Forelimb muscle (tissue), 1 donor: Measurements from ENCODE around the gene GRID1. TPM values are rescaled to one million over a fixed set of nuclear protein-coding genes. Genes with fewer than 3 reads are reported as not detected.
"Not testable (repeated sequence)": the region's sequence is repeated elsewhere in the genome, so short reads cannot be mapped to it uniquely, and the experiment has no call there.

Experiments used
- DNase-seq: peaks from one replicate; pipeline ENCODE4 v3.0.0-alpha.2; 2013; ENCODE audit warnings: low read depth
- polyA plus RNA-seq: library from polyadenylated mRNA; unstranded; fragments of 120-200 nt; gene quantifications from one replicate; pipeline ENCODE4 v1.2.1, GENCODE V29; 2013; ENCODE audit not compliant: insufficient read length

Gene GRID1
- polyA plus RNA-seq, 1 donor: 3.8 TPM

DNA sequence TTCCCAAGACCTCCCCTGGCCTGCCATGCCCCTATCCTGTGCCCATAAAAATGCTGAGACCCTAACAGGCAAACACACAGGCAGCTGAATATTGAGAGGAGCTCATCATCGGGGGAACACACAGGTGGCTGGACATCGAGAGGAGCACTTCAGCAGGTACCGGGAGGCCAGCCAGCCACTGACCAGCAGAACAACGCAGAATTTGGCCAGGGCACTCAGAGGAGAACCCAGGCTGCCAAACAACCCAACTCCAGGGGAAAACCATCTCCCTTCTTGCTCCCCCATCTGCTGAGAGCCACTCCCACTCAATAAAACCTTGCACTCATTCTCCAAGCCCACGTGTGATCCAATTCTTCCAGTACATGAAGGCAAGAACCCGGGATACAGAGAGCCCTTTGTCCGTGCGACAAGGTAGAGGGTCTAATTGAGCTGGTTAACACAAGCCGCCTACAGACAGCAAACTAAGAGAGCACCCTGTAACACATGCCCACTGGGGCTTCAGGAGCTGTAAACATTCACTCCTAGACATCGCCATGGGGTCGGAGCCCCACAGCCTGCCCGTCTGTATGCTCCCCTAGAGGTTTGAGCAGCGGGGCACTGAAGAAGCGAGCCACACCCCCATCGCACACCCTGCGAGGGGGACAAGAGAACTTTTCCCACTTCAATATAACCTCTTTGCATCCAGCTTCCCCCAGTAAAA, 258.8 kb downstream of the GRID1 start:
- not testable (repeated sequence) for DNase-seq

DNA sequence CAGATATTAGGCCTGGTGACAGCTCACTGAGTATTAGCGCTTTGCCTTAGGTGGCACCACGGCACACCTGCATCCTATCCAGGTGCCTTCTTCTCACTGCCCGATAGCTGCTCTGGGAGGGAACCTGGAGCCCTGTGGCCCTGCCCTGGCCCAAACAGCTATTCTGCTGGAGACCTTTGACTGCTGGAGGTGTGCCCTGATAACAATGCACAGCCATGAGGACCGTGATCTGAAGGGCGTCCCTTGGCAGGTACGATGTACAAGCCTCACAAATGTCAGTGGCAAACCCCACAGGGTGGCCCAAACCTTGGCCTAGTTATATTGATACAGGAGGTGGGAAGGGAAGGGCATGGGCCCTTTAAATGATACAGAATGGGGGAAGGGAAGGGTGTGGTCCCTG, 259.5 kb downstream of the GRID1 start:
- DNase-seq: no peak

DNA sequence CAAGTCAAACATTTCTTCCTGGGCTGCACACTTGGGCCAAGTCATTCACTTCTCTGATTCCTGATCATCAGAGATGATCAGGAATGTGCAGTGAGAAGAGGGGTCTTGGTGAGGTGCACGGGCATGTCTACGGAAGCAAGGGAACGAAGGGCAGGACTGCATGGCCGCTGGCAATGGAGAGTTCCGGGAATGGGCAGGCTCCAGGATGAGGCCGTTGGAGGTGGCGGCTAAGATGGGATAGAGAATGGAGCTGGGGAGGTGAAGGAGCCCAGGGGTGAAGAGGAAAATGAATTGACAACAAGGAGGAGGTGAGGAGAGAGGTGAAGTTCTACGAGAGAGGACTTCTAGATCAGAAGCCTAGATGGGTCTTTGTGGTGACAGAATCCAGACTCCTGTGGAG, 260.0 kb downstream of the GRID1 start:
- no peak for DNase-seq

DNA sequence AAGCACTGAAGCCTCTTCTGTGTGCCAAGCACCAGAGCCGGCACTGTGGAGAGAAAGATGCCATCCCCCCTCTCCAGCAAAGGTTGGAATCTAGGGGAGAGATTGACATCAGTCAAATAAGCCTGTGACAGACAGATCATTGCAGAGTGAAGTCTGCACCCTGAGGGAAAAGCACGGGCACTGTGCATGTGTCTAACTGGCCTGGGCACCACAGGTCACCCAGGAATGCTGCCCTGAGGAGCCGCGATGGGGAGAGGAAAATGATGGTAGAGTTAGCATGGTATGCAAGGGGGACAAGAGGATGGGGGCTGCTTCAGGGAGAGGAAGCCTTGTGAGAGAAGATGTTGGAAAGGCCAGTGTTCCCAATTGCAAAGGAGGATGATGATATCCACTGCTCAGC, 261.0 kb downstream of the GRID1 start:
- DNase-seq: no peak

DNA sequence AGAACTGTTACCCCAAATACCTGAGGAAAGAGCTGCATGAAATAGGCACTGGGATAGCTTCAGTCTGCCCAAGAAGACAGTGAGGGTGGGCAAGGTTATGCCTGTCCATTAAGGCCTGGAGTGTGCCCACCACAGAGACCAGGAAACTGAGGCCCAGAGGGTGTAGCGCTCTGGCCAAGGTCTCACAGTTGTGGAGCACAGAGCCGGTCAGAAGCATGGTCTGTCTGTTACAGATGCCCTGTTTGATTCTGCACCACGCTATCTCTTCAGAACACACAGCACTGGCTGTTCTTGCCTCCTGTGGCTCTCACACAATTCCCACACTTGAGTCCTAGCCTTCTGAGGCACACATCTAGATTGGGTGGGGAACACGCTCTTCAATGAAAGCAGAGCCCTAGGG, 261.4 kb downstream of the GRID1 start:
- DNase-seq: no peak

DNA sequence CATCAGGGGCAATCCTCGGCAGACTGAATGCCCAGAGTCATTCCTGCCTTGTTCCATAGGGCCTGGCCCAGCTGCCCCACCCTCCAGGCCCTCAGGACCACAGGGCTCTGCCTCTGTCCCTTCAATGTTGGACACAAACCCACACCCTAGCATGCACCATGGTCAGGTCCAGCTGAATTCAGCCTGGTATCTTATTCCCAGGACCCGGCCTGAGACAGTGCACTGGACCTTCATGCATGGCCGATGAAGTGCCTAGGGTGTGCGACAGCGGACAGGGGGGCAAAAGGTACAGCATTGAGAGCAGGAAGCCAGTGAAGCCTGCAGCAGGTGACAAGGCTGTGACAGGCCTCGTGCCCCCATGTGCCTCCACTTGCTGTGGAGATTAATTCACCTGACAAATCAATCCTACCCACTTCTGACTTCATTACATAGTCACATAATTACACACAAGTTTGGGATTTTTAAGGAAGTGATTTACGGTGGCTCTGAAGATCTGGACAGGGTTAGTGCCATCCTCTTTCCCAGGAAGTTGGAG, 261.9 kb downstream of the GRID1 start:
- no peak for DNase-seq

DNA sequence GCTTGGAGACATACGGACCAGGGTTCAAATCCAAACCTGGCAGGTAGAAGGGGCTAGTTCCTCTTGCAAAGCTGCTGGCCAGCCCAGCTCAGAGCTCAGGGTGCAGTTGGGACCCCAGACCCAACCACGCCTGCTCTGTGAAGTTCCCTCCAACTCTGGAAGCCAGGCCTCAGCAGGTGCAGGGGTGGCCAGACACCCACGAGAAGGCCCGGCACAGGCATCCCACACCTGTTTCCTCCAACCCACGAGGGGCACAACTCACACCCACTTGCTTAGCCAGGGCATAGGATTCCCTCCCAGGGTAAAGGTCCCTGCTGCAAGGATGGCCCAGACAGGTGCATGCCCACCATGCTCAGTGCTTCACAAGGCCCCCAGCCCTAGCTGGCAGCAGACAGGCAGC, 262.4 kb downstream of the GRID1 start:
- DNase-seq: no peak

DNA sequence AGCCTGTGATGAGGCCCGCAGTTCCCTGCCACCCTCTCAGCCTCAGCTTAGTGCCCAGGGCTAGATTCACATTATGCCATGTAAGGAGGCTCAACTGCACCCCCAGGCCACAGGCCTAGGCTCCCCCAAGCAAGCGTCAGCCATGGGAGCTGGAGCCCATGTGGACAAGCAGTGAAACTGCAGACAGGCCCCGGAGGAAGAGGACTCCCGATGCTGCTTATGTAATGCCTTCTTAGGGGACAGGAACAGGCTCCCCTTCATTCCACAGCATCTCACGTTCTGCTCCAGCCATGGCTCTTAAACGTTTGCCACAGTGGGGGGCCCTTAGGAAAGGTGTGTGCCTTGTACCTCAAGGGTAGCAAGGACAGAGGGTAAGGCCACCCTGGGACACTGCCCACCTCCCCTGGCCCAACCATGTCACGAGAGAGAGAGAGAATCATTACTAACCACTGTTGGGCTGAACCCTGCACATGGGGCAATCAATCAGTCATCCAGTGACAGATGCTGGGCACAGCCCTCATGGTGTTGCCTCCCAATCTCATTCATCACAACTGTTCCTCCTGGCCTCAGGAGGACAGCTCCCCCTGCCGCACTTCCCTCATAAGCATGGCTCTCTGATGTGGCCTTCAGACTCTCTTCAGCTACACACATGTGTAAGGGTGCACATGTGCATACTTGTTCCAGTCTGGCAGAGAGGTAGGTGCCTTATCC, 263.0 kb downstream of the GRID1 start:
- DNase-seq: no peak

DNA sequence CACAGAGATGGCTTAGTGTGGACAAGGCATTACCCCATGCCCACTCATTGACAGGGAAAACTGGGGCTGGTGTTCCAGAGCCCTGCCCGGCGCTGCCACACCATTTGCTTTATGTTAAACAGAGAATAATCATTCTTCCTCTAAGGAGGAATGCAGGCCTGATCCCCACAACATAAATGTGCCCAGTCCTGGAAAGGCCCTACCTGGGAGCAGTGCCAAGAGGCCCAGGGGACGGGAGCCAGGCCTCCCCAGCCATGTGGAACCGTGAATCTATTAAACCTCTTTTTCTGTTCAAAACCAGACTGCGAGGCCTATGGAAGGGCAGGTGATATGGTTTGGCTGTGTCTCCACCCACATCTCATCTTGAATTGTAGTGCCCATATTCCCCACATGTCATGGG, 264.1 kb downstream of the GRID1 start:
- DNase-seq: no peak

DNA sequence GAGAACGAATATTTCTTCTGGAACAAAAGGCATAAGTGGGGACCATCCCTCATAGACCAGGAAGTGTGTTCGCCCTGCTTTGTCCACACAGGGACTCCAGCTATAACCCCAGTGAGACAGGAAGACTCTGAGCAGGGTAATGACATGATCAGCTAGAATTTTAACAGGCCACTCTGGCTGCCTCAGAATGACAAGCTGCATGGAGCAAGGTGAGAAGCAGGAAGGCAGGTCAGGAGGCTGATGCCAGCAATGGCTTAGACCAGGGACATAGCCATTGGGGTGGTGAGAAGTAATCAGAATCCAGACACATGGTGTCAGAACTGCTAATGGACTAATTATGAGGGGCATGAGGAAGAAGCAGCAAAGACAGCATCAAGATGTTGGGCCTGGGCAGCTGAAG, 264.6 kb downstream of the GRID1 start:
- DNase-seq: no peak

DNA sequence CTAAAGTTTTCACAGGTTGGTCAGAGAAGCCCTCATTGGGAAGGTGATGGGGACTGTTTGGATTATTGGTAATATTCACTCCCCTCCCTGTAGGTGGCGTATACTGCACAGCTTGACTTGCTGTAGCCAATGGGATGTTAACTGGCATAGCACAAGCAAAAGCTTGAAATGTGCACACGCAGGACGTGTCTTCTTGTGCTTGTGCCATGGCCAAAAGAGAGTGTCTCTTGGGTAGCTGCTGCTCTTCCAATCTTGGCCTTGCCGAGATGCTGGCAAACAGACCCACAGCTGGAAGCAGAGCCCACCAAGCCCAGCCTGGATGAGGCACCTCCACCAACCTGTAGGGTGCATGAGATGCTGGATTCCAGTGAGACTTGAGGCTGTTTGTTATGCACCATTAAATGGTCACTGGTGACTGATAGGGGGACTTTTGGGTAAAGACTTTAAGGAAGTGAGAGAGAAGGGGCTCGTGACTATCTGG, 266.0 kb downstream of the GRID1 start:
- DNase-seq: no peak

DNA sequence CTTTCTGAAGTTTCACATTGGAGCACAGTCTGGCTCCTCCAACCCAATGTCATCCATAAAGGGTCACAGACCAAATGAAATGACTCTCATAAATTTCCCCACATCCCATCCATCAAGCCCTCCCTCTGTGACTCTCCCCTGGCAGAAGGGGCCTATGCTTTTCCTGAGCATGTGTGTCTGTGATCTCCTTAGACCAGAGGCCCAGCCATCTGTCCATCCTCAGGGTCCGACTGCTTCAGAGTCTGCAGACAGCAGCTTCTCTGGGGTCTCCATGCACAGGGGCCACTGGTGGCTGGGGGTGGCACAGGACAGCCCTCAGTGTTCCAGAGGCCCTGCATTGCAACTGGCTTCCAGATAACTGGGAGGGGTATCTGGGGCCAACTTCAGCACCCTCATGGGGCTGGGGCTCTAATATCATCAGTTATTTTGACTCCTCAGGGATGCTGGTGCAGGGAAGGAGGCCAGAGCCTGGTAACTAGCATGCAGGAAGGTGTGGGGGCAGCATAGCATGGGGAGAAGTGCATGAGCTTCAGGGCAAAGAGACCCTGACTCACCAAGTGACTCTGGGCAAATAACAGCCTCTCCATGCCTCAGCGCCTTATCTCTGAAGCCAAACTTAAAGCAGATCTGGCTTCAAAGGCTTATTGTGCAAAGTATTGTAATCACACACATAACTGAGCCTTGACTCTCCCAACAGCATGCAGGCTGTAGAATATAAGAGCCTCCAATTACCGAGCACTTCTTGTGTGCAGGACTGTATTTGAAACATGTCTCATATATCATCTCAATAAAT, 266.9 kb downstream of the GRID1 start:
- DNase-seq: no peak

DNA sequence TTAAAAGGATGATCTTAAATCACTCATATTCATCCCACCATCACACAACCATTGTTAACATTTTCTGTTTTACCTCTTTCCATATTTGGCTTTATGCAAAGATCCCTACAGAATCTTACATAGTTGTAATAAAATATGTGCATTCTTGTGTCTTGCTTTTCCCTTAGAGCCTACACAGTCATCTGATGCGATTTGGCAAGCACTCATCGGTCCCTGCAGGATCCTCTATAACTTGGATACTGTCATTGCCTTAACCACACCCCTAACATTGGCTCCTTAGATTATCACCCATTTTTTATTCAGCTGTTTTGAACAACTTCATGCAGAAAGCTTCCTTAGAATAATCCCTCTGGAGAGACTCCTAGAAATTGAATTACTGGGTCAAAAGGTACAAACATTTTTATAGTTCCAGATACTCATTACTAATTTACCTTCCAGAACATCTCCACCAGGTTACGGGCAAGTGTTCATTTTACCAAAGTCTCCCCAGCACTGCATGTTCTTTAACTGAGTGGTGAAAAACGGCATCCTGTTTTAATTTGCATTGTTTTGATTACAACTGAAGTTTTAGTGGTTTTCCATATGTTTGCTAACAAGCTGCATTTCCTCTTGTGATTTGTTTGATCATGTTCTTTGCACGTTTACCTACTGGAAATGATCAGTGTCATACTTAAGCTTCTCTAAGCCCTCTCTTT, 268.3 kb downstream of the GRID1 start:
- no peak for DNase-seq

DNA sequence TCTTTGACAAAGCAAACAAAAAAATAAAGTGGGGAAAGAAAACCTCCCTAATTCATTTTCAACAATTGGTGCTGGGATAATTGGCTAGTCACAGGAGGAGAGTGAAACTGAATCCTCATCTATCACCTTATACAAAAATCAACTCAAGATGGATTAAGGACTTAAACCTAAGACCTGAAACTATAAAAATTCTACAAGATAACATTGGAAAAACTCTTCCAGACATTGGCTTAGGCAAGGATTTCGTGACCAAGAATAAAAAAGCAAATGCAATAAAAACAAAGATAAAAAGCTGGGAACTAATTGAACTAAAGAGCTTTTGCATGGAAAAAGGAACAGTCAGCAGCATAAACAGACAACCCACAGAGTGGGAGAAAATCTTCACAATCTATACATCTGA, 271.5 kb downstream of the GRID1 start:
- DNase-seq: not testable (repeated sequence)

DNA sequence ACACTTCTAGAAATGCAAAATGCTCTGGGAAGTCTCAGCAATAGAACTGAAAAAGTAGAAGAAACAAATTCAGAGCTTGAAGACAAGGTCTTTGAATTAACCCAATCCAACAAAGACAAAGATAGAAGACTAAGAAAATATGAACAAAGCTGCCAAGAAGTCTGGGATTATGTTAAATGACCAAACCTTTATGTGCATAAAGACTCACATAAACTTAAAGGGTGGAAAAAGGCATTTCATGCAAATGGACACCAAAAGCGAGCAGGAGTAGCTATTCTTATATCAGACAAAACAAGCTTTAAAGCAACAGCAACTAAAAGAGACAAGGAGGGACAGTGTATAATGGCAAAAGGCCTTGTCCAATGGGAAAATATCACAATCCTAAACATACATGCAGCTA, 274.3 kb downstream of the GRID1 start:
- DNase-seq: not testable (repeated sequence)

DNA sequence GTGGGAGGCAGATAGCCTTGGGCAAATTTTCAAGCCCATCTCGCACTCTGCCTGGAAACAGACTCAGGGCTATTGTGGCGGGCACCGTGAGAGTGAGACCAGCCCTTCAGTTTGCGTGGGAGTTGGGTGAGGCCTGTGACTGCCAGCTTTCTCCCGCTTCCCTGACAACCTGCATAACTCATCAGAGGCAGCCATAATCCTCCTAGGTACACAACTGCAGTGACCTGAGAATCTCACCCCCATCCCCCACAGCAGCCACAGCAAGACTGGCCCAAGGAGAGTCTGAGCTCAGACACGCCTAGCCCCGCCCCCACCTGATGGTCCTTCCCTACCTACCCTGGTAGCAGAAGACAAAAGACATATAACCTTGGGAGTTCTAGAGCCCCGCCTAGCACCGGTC, 275.4 kb downstream of the GRID1 start:
- no peak for DNase-seq

DNA sequence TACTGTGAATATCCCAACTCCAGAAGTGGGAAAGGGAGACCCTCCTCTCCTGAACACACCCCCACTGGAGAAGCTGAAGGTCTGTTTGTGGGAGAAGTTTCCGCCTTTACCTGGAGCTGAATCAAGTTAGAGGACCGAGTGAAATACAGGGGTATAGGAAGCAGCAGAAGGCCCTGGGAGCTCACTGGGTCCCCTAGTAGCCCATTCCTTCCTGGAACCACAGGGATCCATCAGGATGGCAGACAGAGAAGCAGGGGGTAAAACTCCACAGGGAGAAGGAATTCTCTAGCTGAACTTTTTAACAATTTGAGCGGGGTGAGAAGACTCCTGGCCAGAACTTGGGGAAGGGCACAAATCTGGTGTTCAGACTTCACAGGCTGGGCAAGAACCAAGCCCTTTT, 275.8 kb downstream of the GRID1 start:
- no peak for DNase-seq

DNA sequence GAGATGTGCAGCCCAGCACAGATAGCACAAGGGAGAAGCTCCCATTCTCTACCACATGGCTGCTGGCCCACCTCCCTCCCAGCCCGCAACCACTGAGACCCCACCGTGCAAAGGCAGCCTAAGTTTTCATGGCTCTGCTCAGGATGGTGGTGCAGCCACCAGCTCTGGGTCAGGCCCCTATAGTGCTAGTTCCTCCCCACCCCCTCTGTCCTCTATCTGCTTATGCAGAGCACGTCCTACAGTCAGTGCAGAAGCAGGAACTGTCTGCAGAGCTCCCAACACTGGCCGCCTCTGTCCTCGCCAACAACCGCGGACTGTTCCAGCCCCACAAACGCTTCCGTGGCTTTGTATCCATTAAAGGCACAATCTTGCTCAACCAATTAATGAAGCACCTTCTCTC, 278.9 kb downstream of the GRID1 start:
- no peak for DNase-seq

DNA sequence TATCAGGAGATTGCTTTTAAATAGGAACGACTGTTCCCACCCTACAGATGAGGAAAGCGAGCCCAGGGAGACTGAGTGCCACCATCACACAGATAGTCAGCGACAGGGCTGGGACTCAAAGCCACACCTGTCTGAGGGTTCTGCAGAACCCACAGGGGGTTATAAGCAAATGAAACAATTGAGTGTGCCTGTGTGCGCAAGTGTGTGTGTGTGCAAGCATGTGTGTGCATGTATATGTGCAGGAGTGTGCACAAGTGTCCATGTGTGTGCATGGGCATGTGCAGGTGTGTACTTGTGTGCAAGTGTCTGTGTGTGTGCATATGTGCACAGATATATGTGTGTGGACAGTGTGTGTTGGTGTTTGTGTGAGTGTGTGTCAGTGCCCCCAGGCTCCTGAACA, 280.2 kb downstream of the GRID1 start:
- DNase-seq: no peak

DNA sequence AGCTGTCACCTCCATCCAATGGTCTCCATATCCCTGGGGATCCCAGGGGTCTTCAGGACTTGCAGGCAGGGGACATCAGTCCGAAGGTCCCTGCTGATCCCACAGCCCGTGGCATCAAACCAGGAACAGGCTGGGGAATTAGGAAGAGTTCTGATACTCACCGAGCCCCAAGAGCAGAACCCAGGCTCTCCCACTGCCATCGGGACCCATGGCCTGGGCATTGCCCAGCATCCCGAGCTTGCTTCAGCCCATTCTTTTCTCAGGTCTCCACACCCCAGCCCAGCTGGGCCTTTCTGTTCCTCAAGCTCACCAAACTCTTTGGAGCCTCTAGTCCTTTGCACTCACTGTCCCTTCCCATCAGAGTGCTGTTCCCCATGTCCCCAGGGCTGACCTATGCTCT, 280.9 kb downstream of the GRID1 start:
- no peak for DNase-seq

DNA sequence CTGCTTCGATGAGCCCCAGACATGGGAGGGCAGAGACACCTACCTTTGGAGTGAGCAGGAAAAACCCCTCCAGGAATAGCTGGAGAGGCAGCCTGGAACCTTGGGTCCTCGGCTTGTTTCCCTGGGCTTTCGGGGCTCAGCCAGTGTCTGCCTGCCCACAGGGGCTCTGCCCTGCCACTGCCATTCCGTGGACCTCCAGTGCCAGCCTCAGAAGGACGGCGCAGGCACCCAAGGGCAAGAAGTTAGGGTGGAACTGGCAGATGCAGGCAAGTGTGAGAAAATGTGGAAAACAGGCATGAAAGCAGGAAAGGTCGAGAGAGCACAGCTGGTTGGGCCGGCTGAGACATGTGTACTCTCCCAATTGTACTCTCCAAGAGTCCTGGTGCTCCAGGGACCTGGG, 281.5 kb downstream of the GRID1 start:
- DNase-seq: no peak

DNA sequence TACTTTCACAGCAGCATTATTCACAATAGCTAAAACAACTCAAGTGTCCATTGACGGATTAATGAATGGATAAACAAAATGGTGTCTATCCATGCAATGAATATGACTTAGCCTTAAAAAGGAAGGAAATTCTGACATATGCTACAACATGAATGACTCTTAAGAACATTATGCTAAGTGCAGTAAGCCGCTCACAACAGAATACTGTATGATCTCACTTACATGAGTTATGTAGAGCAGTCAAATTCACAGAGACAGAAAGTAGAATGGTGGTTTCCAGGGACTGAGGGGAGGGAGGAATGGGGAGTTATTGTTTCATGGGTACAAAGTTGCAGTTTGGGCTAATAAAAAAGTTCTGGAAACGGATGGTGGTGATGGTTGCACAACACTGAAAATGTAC, 282.0 kb downstream of the GRID1 start:
- DNase-seq: no peak
